HG02885 (cell line): ENCODE data around the gene FAM53B.
A peak's percentile ranks its signal among the peaks of the same experiment; 100 is the strongest.
"Not testable (repeated sequence)": the region's sequence is repeated elsewhere in the genome, so short reads cannot be mapped to it uniquely, and the experiment has no call there.

Source experiments
- ATAC-seq: cut with Tn5 transposase; IDR thresholded peaks from one replicate; pipeline ENCODE4 v1.9.1; 2021; ENCODE audit warnings: mild to moderate bottlenecking; ENCODE audit not compliant: unreplicated experiment, poor library complexity

The FAM53B gene

DNA sequence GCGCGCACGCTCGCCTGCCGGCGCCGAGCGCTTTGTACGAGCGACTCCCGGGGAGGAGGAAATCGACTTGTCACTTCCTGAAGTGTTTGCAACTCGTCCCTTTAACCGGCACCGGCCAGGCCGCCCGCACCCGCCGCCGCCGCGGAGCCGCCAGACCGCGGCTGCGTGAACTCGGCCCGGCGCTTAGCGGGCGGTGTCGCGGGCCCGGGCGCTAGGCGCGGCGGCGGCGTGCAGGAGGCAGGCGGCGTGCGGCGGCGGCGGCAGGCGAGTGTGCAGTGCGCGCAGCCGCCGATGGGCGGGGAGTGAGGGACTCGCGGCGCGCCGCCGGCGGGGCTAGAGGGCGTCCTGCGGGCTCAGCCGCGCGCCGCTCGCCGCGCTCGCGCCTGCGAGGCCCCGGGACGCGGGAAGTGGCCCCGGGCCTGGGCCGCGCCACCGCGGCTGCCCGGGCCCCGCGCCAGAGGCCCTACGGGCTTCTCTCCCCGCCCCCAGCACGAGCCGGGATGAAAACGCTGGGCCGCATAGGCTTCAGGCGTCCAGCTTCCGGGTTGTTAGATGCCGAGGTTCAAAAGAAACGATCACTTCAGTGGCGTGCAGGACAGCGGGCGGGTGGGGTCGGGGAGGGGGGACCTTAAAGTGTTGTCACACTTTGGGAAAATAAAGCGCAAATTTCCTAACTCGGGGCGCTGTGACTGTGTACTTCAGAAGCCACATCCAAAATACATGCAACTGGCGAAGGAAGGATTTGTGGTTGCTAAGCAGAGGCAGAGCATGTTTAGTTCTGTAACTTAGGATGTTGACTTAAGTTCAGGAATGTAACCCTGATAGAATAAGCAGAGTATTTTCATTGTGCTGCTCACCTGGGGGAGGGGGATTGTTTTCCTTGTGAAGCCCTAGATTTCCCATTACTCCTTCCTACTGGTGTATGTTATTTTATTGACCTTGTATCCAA is at the start of gene FAM53B:
FAM53B (minus strand) TSS at position 277 of the 949 bp plus-strand sequence. CDS start 37,665 bp downstream, outside the sequence.
- ATAC-seq: peak; percentile 73

DNA sequence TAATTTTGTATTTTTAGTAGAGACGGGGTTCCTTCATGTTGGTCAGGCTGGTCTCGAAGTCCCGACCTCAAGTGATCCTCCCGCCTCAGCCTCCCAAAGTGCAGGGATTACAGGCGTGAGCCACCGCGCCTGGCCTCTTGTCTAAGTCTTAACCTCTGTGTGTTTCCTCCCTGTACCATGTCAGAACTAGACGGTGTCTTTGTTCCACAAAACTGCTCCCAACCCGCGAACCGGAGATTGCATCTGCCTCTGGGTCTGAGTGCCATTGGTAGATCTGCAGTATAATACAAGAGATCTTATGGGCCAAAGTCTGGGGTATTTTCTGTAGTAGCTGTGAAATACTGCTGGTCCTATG is 48.8 kb upstream of the FAM53B start:
- ATAC-seq: no peak

GRCh38 chr10:124791547-124792348 is 47.6 kb upstream of the FAM53B start, which contains the start of gene EEF1AKMT2:
EEF1AKMT2 (minus strand) TSS chr10:124791887; CDS start chr10:124791833, 54 bp downstream.
- peak; percentile 93 for ATAC-seq

DNA sequence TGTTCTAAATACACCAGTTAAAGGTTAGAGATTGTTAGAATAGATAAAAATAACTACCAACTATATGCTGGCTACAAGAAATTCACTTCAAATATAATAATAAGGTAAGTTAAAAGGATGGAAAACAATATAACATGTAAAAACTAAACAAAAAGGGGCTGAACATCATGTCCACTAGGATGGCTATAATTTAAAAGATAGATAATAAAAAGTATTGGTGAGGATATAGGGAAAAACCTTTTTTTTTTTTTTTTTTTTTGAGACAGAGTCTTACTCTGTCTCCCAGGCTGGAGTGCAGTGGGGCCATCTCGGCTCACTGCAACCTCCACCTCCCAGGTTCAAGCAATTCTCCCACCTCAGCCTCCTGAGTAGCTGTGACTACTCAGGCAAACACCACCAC is 38.7 kb upstream of the FAM53B start:
- ATAC-seq: not testable (repeated sequence)

GRCh38 chr10:124768791-124769190 is 24.6 kb upstream of the FAM53B start:
- no peak for ATAC-seq

DNA sequence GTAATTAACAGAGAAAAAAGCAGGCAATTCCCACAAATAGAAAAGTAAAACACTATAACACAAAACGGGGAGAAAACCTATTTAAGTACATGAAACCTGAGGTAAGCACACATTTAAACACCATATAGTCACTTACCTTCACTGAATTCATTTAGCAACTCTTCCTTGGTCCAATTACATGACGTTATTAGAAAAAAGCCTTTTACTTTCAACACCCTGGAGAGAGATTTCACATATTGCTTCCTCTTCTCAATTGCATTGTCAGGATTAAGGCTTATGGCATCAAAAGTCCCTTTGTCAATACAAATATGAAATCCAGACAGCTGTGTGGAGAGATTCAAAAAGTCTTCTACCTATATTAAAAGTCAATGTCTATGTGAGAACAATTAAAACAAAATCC is 21.1 kb upstream of the FAM53B start:
- ATAC-seq: no peak

DNA sequence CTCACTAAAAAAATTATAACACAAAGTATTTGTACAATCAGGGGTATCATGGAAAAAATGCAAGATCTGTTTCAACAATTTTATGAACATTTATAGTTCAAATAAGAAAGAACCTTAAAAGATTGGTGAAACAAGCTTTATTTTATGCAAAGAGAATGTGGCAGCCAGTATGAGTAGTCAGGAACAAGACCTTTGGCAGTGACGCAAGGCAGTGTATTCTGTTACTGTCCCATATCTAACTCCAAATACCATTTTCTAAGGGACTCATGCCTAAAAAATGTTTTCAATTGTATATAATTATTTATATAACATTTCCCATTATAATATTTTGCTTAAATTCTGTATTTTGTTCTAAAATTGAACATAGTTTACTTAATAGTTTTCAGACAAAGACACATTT is 19.1 kb upstream of the FAM53B start:
- ATAC-seq: no peak

GRCh38 chr10:124762281-124762680 is 18.1 kb upstream of the FAM53B start:
- no peak for ATAC-seq

DNA sequence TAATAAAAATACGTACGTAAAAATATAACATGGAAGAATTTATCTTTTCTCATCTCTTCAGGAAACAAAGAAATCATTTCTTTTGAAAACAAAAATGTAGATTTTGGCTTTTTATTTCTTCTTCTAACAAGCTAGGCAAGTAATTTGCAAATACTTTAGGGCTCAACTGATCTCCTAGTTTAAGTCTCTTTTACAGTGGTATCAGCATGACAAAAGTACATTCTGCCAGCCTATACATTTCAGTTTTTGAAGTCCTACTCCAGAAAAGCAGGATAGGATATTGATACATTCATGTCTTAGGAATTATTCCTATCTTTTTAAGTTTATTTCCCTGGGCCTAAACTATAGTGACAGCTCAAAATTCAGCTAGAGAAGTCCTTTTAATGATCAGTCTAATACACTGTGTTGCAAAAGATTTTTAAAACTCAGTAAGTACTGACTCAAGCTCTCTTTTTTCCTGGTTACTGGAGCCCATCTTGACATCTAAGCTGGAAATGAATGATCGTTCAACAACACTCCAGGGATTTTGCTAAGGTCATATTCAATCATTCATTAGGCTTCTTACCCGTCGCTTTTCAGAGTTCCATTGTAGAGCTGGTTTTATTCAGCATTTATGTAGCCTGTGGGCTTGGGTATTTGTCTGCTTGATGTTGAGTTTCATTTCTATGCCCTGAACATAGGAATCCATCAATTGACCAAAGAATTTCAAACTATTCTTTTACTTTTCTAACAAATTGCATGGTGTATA is 12.2 kb upstream of the FAM53B start:
- ATAC-seq: no peak

- no peak for ATAC-seq
Measured at GRCh38 chr10:124755581-124755980, 11.4 kb upstream of the FAM53B start.

- ATAC-seq: no peak
Measured at GRCh38 chr10:124754227-124754626, 10.0 kb upstream of the FAM53B start.

DNA sequence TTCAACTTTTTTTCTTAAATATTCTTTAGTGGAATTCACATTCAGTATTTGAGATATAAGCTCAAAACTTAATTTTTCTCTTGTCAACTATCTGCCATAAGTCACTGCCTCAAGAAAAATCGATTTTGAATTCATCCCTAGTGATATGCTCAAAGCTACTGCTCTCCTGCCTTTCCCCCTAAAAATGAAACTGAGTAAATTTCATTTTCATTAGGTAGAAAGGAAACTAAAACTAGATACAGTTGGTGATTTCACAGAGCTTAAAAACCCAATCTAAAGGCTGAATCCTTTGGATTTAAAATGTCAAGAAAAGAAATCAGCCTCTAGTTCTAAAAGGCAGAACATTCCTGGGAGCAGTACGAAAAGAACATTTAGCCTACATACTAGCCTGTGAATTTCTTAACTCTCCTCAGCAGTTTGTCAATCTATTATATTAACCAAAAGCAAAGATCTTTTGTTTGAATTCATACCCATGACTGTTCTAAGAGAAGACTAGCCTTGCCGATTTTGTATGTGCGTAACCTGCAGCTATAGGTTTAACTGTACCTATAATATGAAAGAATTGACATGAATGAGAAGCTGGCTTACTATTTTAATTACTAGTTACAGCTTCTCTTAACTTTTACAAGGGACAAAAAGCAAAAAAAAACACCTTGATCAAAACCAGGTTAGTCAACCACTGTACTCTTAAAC is 4.9 kb upstream of the FAM53B start:
- no peak for ATAC-seq

DNA sequence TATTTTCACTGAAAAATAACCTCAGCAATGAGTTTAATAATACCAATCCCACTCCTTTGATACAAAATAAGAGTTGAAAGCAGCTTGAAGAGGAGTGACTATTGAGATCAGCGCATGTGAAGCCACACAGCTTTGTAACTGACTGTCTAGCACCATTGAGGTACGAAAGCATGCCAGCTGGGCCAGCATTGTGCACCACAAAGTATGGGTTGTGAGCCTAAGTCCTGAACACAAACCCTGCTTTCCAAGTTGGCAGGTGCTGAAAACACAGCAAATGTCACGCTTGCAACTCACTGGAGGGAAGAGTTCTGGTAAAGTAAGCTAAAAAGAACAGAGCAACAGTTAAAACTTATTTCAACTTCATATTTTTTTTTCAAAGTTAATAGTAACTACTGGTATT is 4.0 kb upstream of the FAM53B start:
- no peak for ATAC-seq

DNA sequence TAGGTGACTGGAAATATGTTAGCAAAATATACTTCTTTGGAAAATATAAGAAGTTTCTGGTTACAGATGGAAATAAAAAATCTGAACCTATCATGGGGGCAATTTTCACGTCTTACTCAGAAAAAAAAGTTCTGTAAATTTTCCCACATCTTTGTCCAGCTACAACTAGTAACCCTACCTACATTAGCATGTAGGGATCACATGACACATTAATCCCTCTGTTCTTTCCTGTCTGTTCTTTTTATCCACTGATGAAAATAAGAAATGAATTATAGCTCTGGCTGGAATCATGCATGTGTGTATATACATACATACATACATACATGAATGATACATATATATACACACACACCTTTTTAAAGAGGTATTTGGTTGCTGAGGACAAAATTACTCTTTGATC is 3.6 kb upstream of the FAM53B start:
- no peak for ATAC-seq

GRCh38 chr10:124746992-124747391 is 2.8 kb upstream of the FAM53B start:
- no peak for ATAC-seq

DNA sequence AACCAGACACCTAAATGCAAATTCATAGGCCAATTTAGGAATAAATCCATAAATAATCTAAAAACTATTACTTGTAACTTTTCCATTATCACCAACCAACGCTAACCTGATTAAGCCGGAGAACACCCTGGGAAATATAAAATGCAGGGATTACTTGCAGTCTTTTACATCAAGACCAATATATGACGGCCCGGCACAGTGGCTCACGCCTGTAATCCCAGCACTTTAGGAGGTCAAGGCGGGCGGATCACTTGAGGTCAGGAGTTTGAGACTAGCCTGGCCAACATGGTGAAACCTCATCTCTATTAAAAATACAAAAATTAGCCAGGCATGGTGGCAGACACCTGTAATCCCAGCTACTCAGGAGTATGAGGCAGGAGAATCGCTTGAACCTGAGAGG is 2.3 kb upstream of the FAM53B start:
- not testable (repeated sequence) for ATAC-seq

- ATAC-seq: no peak
Measured at GRCh38 chr10:124745673-124746072, 1.5 kb upstream of the FAM53B start.

DNA sequence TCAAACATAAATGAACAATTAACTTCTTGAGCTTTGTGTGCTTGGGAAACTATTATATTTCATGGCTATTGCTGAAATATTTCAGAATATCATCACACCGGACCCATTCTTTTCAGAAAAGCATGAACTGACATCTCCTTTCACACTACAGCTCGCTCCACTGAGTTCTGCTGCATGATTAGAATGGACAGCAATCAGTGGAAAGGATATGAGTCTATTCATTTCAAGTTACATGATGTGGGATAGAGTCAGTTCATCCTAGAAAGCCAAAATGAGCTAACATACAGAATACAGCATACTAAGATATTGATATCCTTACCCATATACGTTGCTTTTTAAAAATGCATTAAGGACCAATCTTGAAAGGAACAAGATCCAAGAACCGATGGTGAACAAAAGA is 1.1 kb upstream of the FAM53B start:
- ATAC-seq: no peak

DNA sequence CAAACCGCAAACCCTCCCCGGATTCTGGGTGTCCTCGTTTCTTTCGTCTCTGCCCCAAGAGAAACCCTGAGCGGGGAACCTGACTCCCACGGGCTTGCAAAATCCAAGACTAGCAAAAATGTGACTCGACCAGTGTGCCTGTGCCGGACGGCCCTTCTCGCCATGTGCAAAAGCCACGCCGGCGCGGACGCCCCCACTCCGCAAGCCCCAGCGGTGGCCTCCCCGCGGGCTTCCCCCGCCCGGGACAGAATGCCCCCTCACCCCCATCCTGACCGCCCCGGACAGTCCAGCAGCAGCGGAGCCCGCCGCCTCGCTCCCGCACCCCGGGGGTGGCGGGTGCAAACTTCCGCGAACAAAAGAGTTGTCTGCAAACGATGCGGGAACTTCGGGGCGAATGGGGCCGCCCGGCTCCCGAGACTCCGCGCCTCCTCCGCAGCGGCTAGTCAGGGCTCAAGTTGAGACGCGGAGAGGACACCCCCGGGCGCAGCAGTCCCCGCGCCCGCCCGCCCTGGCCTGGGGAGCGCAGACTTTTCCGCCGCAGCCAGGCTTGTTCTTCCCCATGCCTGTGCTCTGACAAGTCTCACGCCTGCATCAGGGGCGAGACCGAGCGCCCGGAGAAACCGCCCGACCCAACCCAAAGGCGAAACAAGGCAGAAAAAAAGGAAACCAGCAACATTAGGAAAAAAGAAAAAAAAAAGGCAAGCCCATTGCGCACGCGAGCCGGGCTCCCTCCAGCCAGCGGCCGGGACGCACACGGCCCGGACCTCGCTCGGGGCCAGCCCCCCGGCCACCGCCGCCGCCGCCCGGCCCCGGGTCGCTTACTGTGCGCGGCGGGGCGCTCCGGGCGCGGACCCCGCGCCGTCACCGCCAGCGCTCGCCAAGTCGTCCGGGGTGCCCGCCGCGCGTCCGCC is 732 bp downstream of the FAM53B start:
- peak; percentile 37 for ATAC-seq
